K562 (cell line): ENCODE measurements around the gene ZNF598. TPM values are rescaled to one million over a fixed set of nuclear protein-coding genes. Genes with fewer than 3 reads are reported as not detected.
A peak's percentile ranks its signal among the peaks of the same experiment; 100 is the strongest.

ENCODE experiments used
- ARID1B ChIP-seq: fragments of 450-650 bp; IDR thresholded peaks from 2 replicates; pipeline ENCODE4 v1.6.1; 2016; ENCODE audit warnings: antibody characterized with exemption, mild to moderate bottlenecking, inconsistent platforms
- ARID4B ChIP-seq: sonication (generic); formaldehyde crosslinking; IDR thresholded peaks from 2 replicates; pipeline ENCODE4 v1.8.0; 2022; ENCODE audit warnings: mild to moderate bottlenecking, missing genetic modification reagents
- FOS ChIP-seq: IDR thresholded peaks from 3 replicates; pipeline ENCODE4 v1.6.1; 2011; ENCODE audit not compliant: insufficient read length; ENCODE audit errors: extremely low read depth
- FOSL1 ChIP-seq: fragments of 200-800 bp; sonication (Bioruptor generic); conservative IDR thresholded peaks from 2 replicates; pipeline ENCODE4 v1.6.1; 2016; ENCODE audit warnings: missing genetic modification characterization, missing compliant biosample characterization
- MTA3 ChIP-seq: fragments of 450-650 bp; formaldehyde crosslinking; IDR thresholded peaks from 2 replicates; pipeline ENCODE4 v1.6.1; 2017; ENCODE audit warnings: mild to moderate bottlenecking, borderline replicate concordance
- NCOA4 ChIP-seq: fragments of 450-650 bp; IDR thresholded peaks from 2 replicates; pipeline ENCODE4 v1.6.1; 2018; ENCODE audit warnings: mild to moderate bottlenecking; ENCODE audit not compliant: partially characterized antibody
- NONO ChIP-seq, 2 experiments: fragments of 200-400 bp in 1 of 2; fragments of 450-650 bp in 1 of 2; formaldehyde crosslinking in 1 of 2; IDR thresholded peaks; 2 replicates each; pipeline ENCODE4 v1.6.1; 2017; ENCODE audit warnings: low read depth in 2 of 2, mild to moderate bottlenecking in 2 of 2, moderate library complexity in 2 of 2, low read length in 1 of 2
- NRF1 ChIP-seq, 2 experiments: fragments of 450-650 bp; IDR thresholded peaks in 1 of 2; conservative IDR thresholded peaks in 1 of 2; 2 replicates each; pipeline ENCODE4 v1.6.1; 2014; ENCODE audit warnings: mild to moderate bottlenecking in 2 of 2
- SP1 ChIP-seq: sonication (generic); formaldehyde crosslinking; IDR thresholded peaks from 2 replicates; pipeline ENCODE4 v1.8.1; 2022; ENCODE audit warnings: mild to moderate bottlenecking, missing genetic modification reagents
- WHSC1 ChIP-seq: IDR thresholded peaks from one replicate; pipeline ENCODE4 v1.6.1; 2012; ENCODE audit warnings: low read length, control low read depth, inconsistent platforms
- ZBTB26 ChIP-seq: fragments of 450-650 bp; formaldehyde crosslinking; IDR thresholded peaks from 2 replicates; pipeline ENCODE4 v1.4.0; 2022; ENCODE audit warnings: missing genetic modification characterization
- ZNF124 ChIP-seq: sonication (generic); formaldehyde crosslinking; IDR thresholded peaks from 2 replicates; pipeline ENCODE4 v1.8.1; 2022; ENCODE audit warnings: missing genetic modification reagents
- ZNF311 ChIP-seq: fragments of 250-450 bp; sonication (Bioruptor Pico); IDR thresholded peaks from 2 replicates; pipeline ENCODE4 v1.4.0; 2020; ENCODE audit warnings: mild to moderate bottlenecking, moderate library complexity
- ZNF639 ChIP-seq, 2 experiments: fragments of 200-800 bp in 1 of 2; sonication (Bioruptor generic) in 1 of 2; sonication (generic) in 1 of 2; formaldehyde crosslinking in 1 of 2; IDR thresholded peaks in 1 of 2; conservative IDR thresholded peaks in 1 of 2; 2 replicates each; pipeline versions ENCODE4 v1.5.0 to v1.6.1; 2016 to 2020; ENCODE audit warnings: missing compliant biosample characterization in 1 of 2, missing genetic modification characterization in 1 of 2, missing genetic modification reagents in 1 of 2
- ZNF717 ChIP-seq: fragments of 250-450 bp; sonication (Bioruptor Pico); IDR thresholded peaks from 2 replicates; pipeline ENCODE4 v1.5.0; 2021
- polyA plus RNA-seq, 8 experiments: library from polyadenylated mRNA; depleted of rRNA in 4 of 8; stranded (reverse) in 5 of 8; unstranded in 3 of 8; fragments of >200 nt; fragmentation: Nextera tagmentation in 2 of 8; fragmentation: Illumina TruSeq in 1 of 8; extraction: Ambion mirVana in 2 of 8; extraction: Trizol in 1 of 8; gene quantifications; 2 replicates each; pipeline versions ENCODE4 v1.2.1 to v1.2.3, GENCODE V29; 2011 to 2014; ENCODE audit warnings: inconsistent platforms in 1 of 8, missing spikeins in 1 of 8
- total RNA-seq, 7 experiments: library from RNA; depleted of rRNA in 6 of 7; stranded (reverse); fragments of >200 nt in 6 of 7; fragmentation: Illumina TruSeq in 2 of 7; extraction: Trizol in 2 of 7; gene quantifications; 2 replicates each; pipeline versions ENCODE4 v1.2.1 to v1.2.3, GENCODE V29; 2011 to 2021; ENCODE audit warnings: low replicate concordance in 1 of 7
- TF ChIP-seq, protein P1 (sequence below): fragments of 250-450 bp; sonication (Bioruptor Pico); IDR thresholded peaks from 2 replicates; pipeline ENCODE4 v1.6.1; 2021; ENCODE audit warnings: mild to moderate bottlenecking
- TF ChIP-seq, protein P2 (sequence below): fragments of 450-650 bp; formaldehyde crosslinking; IDR thresholded peaks from 2 replicates; pipeline ENCODE4 v1.4.0; 2020; ENCODE audit warnings: mild to moderate bottlenecking, moderate library complexity

ZNF598 gene
- total and polyA plus RNA-seq, 9 of the 15 experiments (the other 6 are each of a cell fraction or from before 2014, with no cell fraction given): 0.11 to 115 (median 29.6) TPM

DNA sequence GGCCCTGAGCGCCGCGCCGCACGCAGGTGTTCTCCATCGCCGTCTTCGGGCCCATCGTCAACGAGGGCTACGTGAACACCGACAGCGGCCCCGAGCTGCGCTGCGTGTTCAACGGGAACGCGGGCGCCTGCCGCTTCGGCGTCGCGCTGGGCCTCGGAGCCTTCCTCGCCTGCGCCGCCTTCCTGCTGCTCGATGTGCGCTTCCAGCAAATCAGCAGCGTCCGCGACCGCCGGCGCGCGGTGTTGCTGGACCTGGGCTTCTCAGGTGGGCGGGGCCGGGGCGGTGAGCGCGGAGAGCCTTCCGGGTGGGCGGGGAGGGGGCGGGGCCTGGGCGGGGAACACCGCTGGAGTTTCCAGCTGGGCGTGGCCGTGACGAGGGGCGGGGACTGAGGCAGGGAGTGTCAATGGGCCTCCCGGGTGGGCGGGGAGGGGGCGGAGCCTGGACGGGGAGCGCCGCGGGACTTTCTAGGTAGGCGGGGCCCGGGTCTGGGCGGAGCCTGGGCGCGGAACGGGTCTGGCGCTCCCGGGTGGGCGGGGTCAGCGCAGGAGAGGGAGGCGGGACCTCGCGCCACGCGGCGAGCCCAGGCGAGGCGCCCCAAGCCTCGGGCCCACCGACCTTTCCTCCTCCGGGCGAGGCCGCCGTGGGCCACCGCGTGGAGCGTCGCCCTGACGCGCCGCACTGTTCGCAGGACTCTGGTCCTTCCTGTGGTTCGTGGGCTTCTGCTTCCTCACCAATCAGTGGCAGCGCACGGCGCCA is 17.5 kb downstream of the ZNF598 start (continued):
- TF ChIP-seq ARID4B (CRISPR knock-in tag) (peak; percentile 83), NONO (IDR thresholded peaks at IDR 0.05; ENCODE audit: low read depth in 2 of 2, low read length in 1 of 2) (peak in 1 of 2 experiments; percentile 80; a peak in 2 of 4 replicates), NCOA4 (no peak), ARID1B (no peak), ZNF124 (no peak), WHSC1 (no peak), NRF1 (conservative IDR thresholded peaks at IDR 0.05 in 1 of 2, IDR thresholded peaks at IDR 0.05 in 1 of 2) (peak; percentile 76 to 83), SP1 (CRISPR knock-in tag) (peak; percentile 79), FOS (no peak), MTA3 (peak; percentile 59), ZNF717 (no peak), ZBTB26 (CRISPR knock-in tag) (no peak), ZNF639 (CRISPR knock-in tag; conservative IDR thresholded peaks at IDR 0.05 in 1 of 2, IDR thresholded peaks at IDR 0.05 in 1 of 2) (peak in 1 of 2 experiments; percentile 67; a peak in 2 of 4 replicates), ZNF311 (CRISPR knock-in tag) (no peak), FOSL1 (no peak)
- TF ChIP-seq, protein P1, sequence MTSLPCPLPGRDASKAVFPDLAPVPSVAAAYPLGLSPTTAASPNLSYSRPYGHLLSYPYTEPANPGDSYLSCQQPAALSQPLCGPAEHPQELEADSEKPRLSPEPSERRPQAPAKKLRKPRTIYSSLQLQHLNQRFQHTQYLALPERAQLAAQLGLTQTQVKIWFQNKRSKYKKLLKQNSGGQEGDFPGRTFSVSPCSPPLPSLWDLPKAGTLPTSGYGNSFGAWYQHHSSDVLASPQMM (CRISPR knock-in tag): no peak
- TF ChIP-seq, protein P2, sequence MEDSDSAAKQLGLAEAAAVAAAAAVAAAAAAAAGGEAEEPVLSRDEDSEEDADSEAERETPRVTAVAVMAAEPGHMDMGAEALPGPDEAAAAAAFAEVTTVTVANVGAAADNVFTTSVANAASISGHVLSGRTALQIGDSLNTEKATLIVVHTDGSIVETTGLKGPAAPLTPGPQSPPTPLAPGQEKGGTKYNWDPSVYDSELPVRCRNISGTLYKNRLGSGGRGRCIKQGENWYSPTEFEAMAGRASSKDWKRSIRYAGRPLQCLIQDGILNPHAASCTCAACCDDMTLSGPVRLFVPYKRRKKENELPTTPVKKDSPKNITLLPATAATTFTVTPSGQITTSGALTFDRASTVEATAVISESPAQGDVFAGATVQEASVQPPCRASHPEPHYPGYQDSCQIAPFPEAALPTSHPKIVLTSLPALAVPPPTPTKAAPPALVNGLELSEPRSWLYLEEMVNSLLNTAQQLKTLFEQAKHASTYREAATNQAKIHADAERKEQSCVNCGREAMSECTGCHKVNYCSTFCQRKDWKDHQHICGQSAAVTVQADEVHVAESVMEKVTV: no peak
